Osteoblast (primary cell): ENCODE results near the gene HIPK4. TPM values are rescaled to one million over a fixed set of nuclear protein-coding genes. Genes with fewer than 3 reads are reported as not detected.

Source experiments
- DNase-seq: peaks from one replicate; pipeline ENCODE4 v3.0.0; 2011; ENCODE audit warnings: low spot score, mixed read lengths; ENCODE audit not compliant: insufficient read length; ENCODE audit errors: missing footprints
- H2AFZ ChIP-seq: 2 replicates; pipeline ENCODE4 v1.6.0; 2011; ENCODE audit warnings: mild to moderate bottlenecking, low read length
- H3K27ac ChIP-seq: 2 replicates; pipeline ENCODE4 v1.5.1; 2011; ENCODE audit warnings: mild to moderate bottlenecking, low read depth, low read length, moderate library complexity
- H3K27me3 ChIP-seq: 2 replicates; pipeline ENCODE4 v1.6.0; 2012; ENCODE audit warnings: mild to moderate bottlenecking, control low read depth, inconsistent platforms, low read length, moderate library complexity; ENCODE audit not compliant: insufficient read depth
- H3K36me3 ChIP-seq: 2 replicates; pipeline ENCODE4 v1.5.1; 2011; ENCODE audit warnings: mild to moderate bottlenecking, low read length, control low read depth, moderate library complexity; ENCODE audit not compliant: insufficient read depth
- H3K4me1 ChIP-seq: 2 replicates; pipeline ENCODE4 v1.5.1; 2011; ENCODE audit warnings: mild to moderate bottlenecking, low read length, control low read depth, moderate library complexity; ENCODE audit not compliant: insufficient read depth
- H3K4me2 ChIP-seq: 2 replicates; pipeline ENCODE4 v1.6.0; 2011; ENCODE audit warnings: mild to moderate bottlenecking, low read length; ENCODE audit not compliant: insufficient read depth
- H3K4me3 ChIP-seq: fragments of 200-600 bp; sonication (generic); 3 replicates; pipeline ENCODE4 v1.5.1; 2012; ENCODE audit warnings: mild to moderate bottlenecking, low read length, inconsistent platforms; ENCODE audit not compliant: insufficient read depth
- H3K79me2 ChIP-seq: 2 replicates; pipeline ENCODE4 v1.6.0; 2012; ENCODE audit warnings: mild to moderate bottlenecking, low read length, control low read depth, inconsistent platforms; ENCODE audit not compliant: insufficient read depth
- H3K9me3 ChIP-seq: 2 replicates; pipeline ENCODE4 v1.5.1; 2011; ENCODE audit warnings: low read depth, low read length, control low read depth
- H4K20me1 ChIP-seq: 2 replicates; pipeline ENCODE4 v1.6.0; 2012; ENCODE audit warnings: mild to moderate bottlenecking, low read length, control low read depth; ENCODE audit not compliant: insufficient read depth
- CTCF ChIP-seq: IDR thresholded peaks from 2 replicates; pipeline ENCODE4 v1.5.1; 2011; ENCODE audit warnings: mild to moderate bottlenecking, low read depth, low read length, moderate library complexity; ENCODE audit errors: extremely low read depth
- total RNA-seq: library from RNA; depleted of rRNA; stranded (reverse); fragments of >200 nt; gene quantifications from 2 replicates; pipeline ENCODE4 v1.2.3, GENCODE V29; 2012

HIPK4 gene
- total RNA-seq, 1 donor, result 0.36 TPM

GRCh38 chr19:40358773-40359172 is 31.2 kb downstream of the HIPK4 start:
- peaks cover 12% of the 10 kb centered on the region for H3K79me2 ChIP-seq
- TF ChIP-seq CTCF, result no peak
- H3K27me3 ChIP-seq, result no peaks in the 10 kb centered on the region
- peaks cover 14% of the 10 kb centered on the region for H4K20me1 ChIP-seq
- peak; percentile 6 for DNase-seq
- no peak overlapping the region for H3K4me2 ChIP-seq
- H3K4me3 ChIP-seq, result no peak overlapping the region
- peaks cover 4% of the 10 kb centered on the region for H3K4me1 ChIP-seq
- no peaks in the 10 kb centered on the region for H3K9me3 ChIP-seq
- no peak overlapping the region for H2AFZ ChIP-seq
- peaks cover 3% of the 10 kb centered on the region for H3K36me3 ChIP-seq
- H3K27ac ChIP-seq, result no peak overlapping the region

GRCh38 chr19:40357640-40358039 is 32.3 kb downstream of the HIPK4 start:
- no peaks in the 10 kb centered on the region for H3K4me1 ChIP-seq
- no peak overlapping the region for H3K4me3 ChIP-seq
- peak overlapping the region; percentile 3 for H3K27ac ChIP-seq
- H3K36me3 ChIP-seq, result peaks cover 3% of the 10 kb centered on the region
- peak; percentile 21 for DNase-seq
- peaks cover 14% of the 10 kb centered on the region for H4K20me1 ChIP-seq
- H3K4me2 ChIP-seq, result no peak overlapping the region
- no peaks in the 10 kb centered on the region for H3K27me3 ChIP-seq
- TF ChIP-seq CTCF, result no peak
- peaks cover 15% of the 10 kb centered on the region for H3K79me2 ChIP-seq
- H2AFZ ChIP-seq, result no peak overlapping the region
- no peaks in the 10 kb centered on the region for H3K9me3 ChIP-seq

- Histone ChIP-seq H3K4me3 (no peak overlapping the region), H3K4me2 (no peak overlapping the region), H3K27me3 (no peaks in the 10 kb centered on the region), H3K4me1 (no peaks in the 10 kb centered on the region), H3K27ac (peak overlapping the region; percentile 3), H2AFZ (no peak overlapping the region), H3K9me3 (no peaks in the 10 kb centered on the region), H3K36me3 (peaks cover 3% of the 10 kb centered on the region), H4K20me1 (peaks cover 14% of the 10 kb centered on the region), H3K79me2 (peaks cover 15% of the 10 kb centered on the region)
- no peak for TF ChIP-seq CTCF
- no peak for DNase-seq
Observed at GRCh38 chr19:40356681-40357595, 33.0 kb downstream of the HIPK4 start.

- TF ChIP-seq CTCF, result no peak
- no peaks in the 10 kb centered on the region for H3K9me3 ChIP-seq
- no peak for DNase-seq
- H3K4me3 ChIP-seq, result no peak overlapping the region
- H3K27me3 ChIP-seq, result no peaks in the 10 kb centered on the region
- H3K36me3 ChIP-seq, result peaks cover 3% of the 10 kb centered on the region
- H3K4me2 ChIP-seq, result no peak overlapping the region
- no peak overlapping the region for H3K27ac ChIP-seq
- H4K20me1 ChIP-seq, result peaks cover 14% of the 10 kb centered on the region
- H3K4me1 ChIP-seq, result no peaks in the 10 kb centered on the region
- H3K79me2 ChIP-seq, result peaks cover 18% of the 10 kb centered on the region
- no peak overlapping the region for H2AFZ ChIP-seq
Observed at GRCh38 chr19:40355975-40356680, 33.9 kb downstream of the HIPK4 start.
